Measurements from ENCODE around the gene FBXW5. TPM values are rescaled to one million over a fixed set of nuclear protein-coding genes. Genes with fewer than 3 reads are reported as not detected.

The FBXW5 gene
- polyA plus RNA-seq, 3 donors, result 85.3 to 117 (median 92.7) TPM

DNA sequence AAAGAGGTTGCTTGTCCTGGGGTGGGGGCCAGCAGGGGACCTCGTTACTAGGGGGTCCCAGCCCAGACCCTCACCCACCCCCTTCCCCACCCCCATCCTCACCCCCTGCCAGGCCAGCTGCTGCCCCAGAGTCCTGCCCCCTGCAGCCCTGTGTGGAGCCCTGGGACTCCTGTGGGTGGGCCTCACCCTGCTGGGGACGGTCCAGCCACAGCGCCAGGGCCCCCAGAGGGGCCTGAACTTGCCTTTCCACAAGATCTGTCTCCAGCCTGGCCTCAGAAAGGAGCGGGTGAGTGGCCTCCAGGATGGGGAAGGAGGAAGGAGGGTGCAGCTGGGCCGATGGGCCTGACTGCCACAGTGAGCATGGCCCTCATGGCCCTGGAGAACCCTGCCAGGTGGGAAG, 25.2 kb upstream of the FBXW5 start:
- no peak for DNase-seq
- no peak overlapping the region for H3K4me3 ChIP-seq (replicated peaks in 1 of 3; ENCODE audit: low read depth in 2 of 3, low read length in 3 of 3)
- H2AFZ ChIP-seq (ENCODE audit: insufficient read depth, low read depth, low read length, poor library complexity, severe bottlenecking), result no peak overlapping the region
- H3K27ac Mint-ChIP-seq, result no peak overlapping the region
- H3K9me3 ChIP-seq (replicated peaks in 1 of 2; ENCODE audit: control insufficient read depth in 1 of 2, insufficient read depth in 1 of 2, low read length in 2 of 2), result no peaks in the 10 kb centered on the region
- no peaks in the 10 kb centered on the region for H3K79me2 ChIP-seq (ENCODE audit: insufficient read depth, low read length)
- no peak overlapping the region for H3K4me2 ChIP-seq (replicated peaks; ENCODE audit: extremely low read depth, low read length, poor library complexity, severe bottlenecking)
- H3K36me3 ChIP-seq (replicated peaks in 1 of 2; ENCODE audit: control insufficient read depth in 1 of 2, insufficient read depth in 2 of 2, low read length in 2 of 2), result no peaks in the 10 kb centered on the region
- no peaks in the 10 kb centered on the region for H4K20me1 ChIP-seq (ENCODE audit: insufficient read depth, low read length)
- TF ChIP-seq, protein P1, sequence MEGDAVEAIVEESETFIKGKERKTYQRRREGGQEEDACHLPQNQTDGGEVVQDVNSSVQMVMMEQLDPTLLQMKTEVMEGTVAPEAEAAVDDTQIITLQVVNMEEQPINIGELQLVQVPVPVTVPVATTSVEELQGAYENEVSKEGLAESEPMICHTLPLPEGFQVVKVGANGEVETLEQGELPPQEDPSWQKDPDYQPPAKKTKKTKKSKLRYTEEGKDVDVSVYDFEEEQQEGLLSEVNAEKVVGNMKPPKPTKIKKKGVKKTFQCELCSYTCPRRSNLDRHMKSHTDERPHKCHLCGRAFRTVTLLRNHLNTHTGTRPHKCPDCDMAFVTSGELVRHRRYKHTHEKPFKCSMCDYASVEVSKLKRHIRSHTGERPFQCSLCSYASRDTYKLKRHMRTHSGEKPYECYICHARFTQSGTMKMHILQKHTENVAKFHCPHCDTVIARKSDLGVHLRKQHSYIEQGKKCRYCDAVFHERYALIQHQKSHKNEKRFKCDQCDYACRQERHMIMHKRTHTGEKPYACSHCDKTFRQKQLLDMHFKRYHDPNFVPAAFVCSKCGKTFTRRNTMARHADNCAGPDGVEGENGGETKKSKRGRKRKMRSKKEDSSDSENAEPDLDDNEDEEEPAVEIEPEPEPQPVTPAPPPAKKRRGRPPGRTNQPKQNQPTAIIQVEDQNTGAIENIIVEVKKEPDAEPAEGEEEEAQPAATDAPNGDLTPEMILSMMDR (IDR thresholded peaks at IDR 0.05), result no peak
- H3K4me1 ChIP-seq (ENCODE audit: control insufficient read depth in 1 of 2, insufficient read depth in 2 of 2, low read length in 2 of 2), result peaks cover 8 to 20% of the 10 kb centered on the region in 2 donors
- peaks cover 15% of the 10 kb centered on the region for H3K4me1 Mint-ChIP-seq
- no peak overlapping the region for H3K9ac ChIP-seq (ENCODE audit: insufficient read depth, low read length, poor library complexity, severe bottlenecking)
- H3K9me3 Mint-ChIP-seq, result no peaks in the 10 kb centered on the region
- peaks cover 8 to 23% (median 14%) of the 10 kb centered on the region in 3 donors for H3K27me3 Mint-ChIP-seq (ENCODE audit: low read depth in 3 of 3)
- no peak overlapping the region for H3K27ac ChIP-seq (ENCODE audit: low read depth in 1 of 2, low read length in 2 of 2)
- 64% methylated on average over 4 of the region's 5 CpGs for WGBS (ENCODE audit: insufficient coverage)
- no peak overlapping the region for H3K4me3 Mint-ChIP-seq
- no peaks in the 10 kb centered on the region for H3K27me3 ChIP-seq (ENCODE audit: control insufficient read depth in 2 of 2, insufficient read depth in 2 of 2, low read length in 2 of 2)
- H3K36me3 Mint-ChIP-seq, result no peaks in the 10 kb centered on the region
- intact Hi-C loops (cut with micrococcal nuclease), result no loop called here

DNA sequence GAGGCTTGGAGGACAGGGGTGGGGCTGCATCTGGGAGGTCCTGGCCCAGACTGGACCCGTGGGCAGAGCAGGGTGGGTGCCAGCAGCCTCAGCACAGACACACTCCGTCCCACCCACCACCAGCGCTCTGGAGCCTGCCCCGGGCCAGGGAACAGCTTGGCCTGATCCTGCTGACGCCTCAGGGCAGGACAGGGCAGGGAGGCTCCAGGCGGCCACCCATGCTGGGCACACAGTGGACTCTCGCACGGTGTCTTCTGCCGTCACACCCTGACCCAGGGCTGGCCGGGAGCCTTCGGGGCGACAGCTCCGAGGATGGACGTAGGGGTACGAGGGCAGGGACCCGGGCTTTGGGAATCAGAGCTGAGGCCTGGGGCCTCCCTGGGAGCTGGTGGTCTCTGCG, 24.6 kb upstream of the FBXW5 start:
- DNase-seq, result no peak
- intact Hi-C loops (cut with micrococcal nuclease), result no loop called here
- Histone ChIP-seq H3K4me1 (ENCODE audit: control insufficient read depth in 1 of 2, insufficient read depth in 2 of 2, low read length in 2 of 2) (peaks cover 9 to 19% of the 10 kb centered on the region in 2 donors), H3K9me3 (replicated peaks in 1 of 2; ENCODE audit: control insufficient read depth in 1 of 2, insufficient read depth in 1 of 2, low read length in 2 of 2) (no peaks in the 10 kb centered on the region), H3K79me2 (ENCODE audit: insufficient read depth, low read length) (no peaks in the 10 kb centered on the region), H4K20me1 (ENCODE audit: insufficient read depth, low read length) (no peaks in the 10 kb centered on the region), H3K27ac (ENCODE audit: low read depth in 1 of 2, low read length in 2 of 2) (no peak overlapping the region), H3K9ac (ENCODE audit: insufficient read depth, low read length, poor library complexity, severe bottlenecking) (no peak overlapping the region), H3K27me3 (ENCODE audit: control insufficient read depth in 2 of 2, insufficient read depth in 2 of 2, low read length in 2 of 2) (no peaks in the 10 kb centered on the region), H3K36me3 (replicated peaks in 1 of 2; ENCODE audit: control insufficient read depth in 1 of 2, insufficient read depth in 2 of 2, low read length in 2 of 2) (no peaks in the 10 kb centered on the region), H3K4me2 (replicated peaks; ENCODE audit: extremely low read depth, low read length, poor library complexity, severe bottlenecking) (no peak overlapping the region), H3K4me3 (replicated peaks in 1 of 3; ENCODE audit: low read depth in 2 of 3, low read length in 3 of 3) (no peak overlapping the region), H2AFZ (ENCODE audit: insufficient read depth, low read depth, low read length, poor library complexity, severe bottlenecking) (no peak overlapping the region)
- Mint-ChIP-seq H3K27me3 (ENCODE audit: low read depth in 3 of 3) (peaks cover 8 to 22% (median 14%) of the 10 kb centered on the region in 3 donors), H3K36me3 (no peaks in the 10 kb centered on the region), H3K4me3 (no peak overlapping the region), H3K4me1 (peaks cover 16% of the 10 kb centered on the region), H3K27ac (no peak overlapping the region), H3K9me3 (no peaks in the 10 kb centered on the region)
- TF ChIP-seq, protein P1 (IDR thresholded peaks at IDR 0.05), result no peak
- 88% methylated on average over 15 of the region's 17 CpGs for WGBS (ENCODE audit: insufficient coverage)
